HG03135 (cell line): ENCODE results near the gene SLC37A1.

ENCODE experiments used
- ATAC-seq: cut with Tn5 transposase; IDR thresholded peaks from one replicate; pipeline ENCODE4 v1.9.1; 2021; ENCODE audit warnings: mild to moderate bottlenecking, moderate library complexity; ENCODE audit not compliant: unreplicated experiment

SLC37A1 gene

GRCh38 chr21:42558846-42559245 lies 45.2 kb downstream of the SLC37A1 start:
- ATAC-seq: no peak

GRCh38 chr21:42559326-42559725 lies 45.7 kb downstream of the SLC37A1 start:
- ATAC-seq: no peak

- ATAC-seq: no peak
Measured at GRCh38 chr21:42560517-42561179, 47.0 kb downstream of the SLC37A1 start.

- ATAC-seq: peak; percentile 81
Measured at GRCh38 chr21:42561762-42562650, 48.4 kb downstream of the SLC37A1 start.

- ATAC-seq: no peak
Measured at GRCh38 chr21:42562816-42563215, 49.2 kb downstream of the SLC37A1 start.

GRCh38 chr21:42563261-42563660 lies 49.6 kb downstream of the SLC37A1 start:
- no peak for ATAC-seq

- no peak for ATAC-seq
Measured at GRCh38 chr21:42563686-42564085, 50.0 kb downstream of the SLC37A1 start.

- ATAC-seq: no peak
Measured at GRCh38 chr21:42564561-42564971, 50.9 kb downstream of the SLC37A1 start.

GRCh38 chr21:42565206-42565810 lies 51.7 kb downstream of the SLC37A1 start:
- ATAC-seq: no peak

- ATAC-seq: no peak
Measured at GRCh38 chr21:42565886-42566523, 52.4 kb downstream of the SLC37A1 start.

GRCh38 chr21:42566524-42567213 lies 53.0 kb downstream of the SLC37A1 start:
- no peak for ATAC-seq

- no peak for ATAC-seq
Measured at GRCh38 chr21:42567214-42567555, 53.5 kb downstream of the SLC37A1 start.

- ATAC-seq: no peak
Measured at GRCh38 chr21:42567861-42568260, 54.2 kb downstream of the SLC37A1 start.

GRCh38 chr21:42568376-42568775 lies 54.7 kb downstream of the SLC37A1 start:
- no peak for ATAC-seq

GRCh38 chr21:42568866-42569731 lies 55.4 kb downstream of the SLC37A1 start:
- ATAC-seq: no peak

- ATAC-seq: no peak
Measured at GRCh38 chr21:42569732-42570301, 56.2 kb downstream of the SLC37A1 start.

- no peak for ATAC-seq
Measured at GRCh38 chr21:42570362-42570761, 56.7 kb downstream of the SLC37A1 start.

GRCh38 chr21:42570841-42571387 lies 57.3 kb downstream of the SLC37A1 start:
- ATAC-seq: no peak
